ENCODE results near the gene ATP10D. TPM values are rescaled to one million over a fixed set of nuclear protein-coding genes. Genes with fewer than 3 reads are reported as not detected.
"Not testable (repeated sequence)": the region's sequence is repeated elsewhere in the genome, so short reads cannot be mapped to it uniquely, and the experiment has no call there.

The ATP10D gene
- total and polyA plus RNA-seq, 2 donors (not counting 1 experiment from before 2014, with no cell fraction given): 16.1 to 36.2 TPM

- DNase-seq (no peak), ATAC-seq (ENCODE audit: low read depth) (no peak)
- Histone ChIP-seq H3K9ac (ENCODE audit: low read length) (no peak overlapping the region), H3K4me1 (ENCODE audit: control insufficient read depth in 2 of 2, insufficient read depth in 2 of 2, low read length in 2 of 2) (no peaks in the 10 kb centered on the region), H3K27ac (ENCODE audit: low read length in 2 of 2) (no peak overlapping the region), H3K27me3 (replicated peaks in 1 of 4; ENCODE audit: control extremely low read depth in 1 of 4, control insufficient read depth in 3 of 4, insufficient read depth in 4 of 4, low read length in 3 of 4) (no peaks in the 10 kb centered on the region), H3K4me2 (replicated peaks; ENCODE audit: low read depth, low read length, poor library complexity, severe bottlenecking) (no peak overlapping the region), H3K4me3 (ENCODE audit: control extremely low read depth in 1 of 5, extremely low read depth in 1 of 5, insufficient read depth in 1 of 5, low read depth in 2 of 5, low read length in 4 of 5) (no peak overlapping the region), H3K9me3 (ENCODE audit: control extremely low read depth in 1 of 3, control insufficient read depth in 2 of 3, insufficient read depth in 1 of 3, low read length in 2 of 3) (no peaks in the 10 kb centered on the region), H2AFZ (ENCODE audit: insufficient read depth, low read depth, low read length, poor library complexity, severe bottlenecking) (no peak overlapping the region), H3K36me3 (replicated peaks in 1 of 2; ENCODE audit: control extremely low read depth in 1 of 2, control insufficient read depth in 1 of 2, extremely low read depth in 1 of 2, insufficient read depth in 2 of 2, low read length in 1 of 2) (peaks cover 8 to 39% of the 10 kb centered on the region in 2 experiments), H4K20me1 (ENCODE audit: control insufficient read depth, insufficient read depth, low read length, poor library complexity, severe bottlenecking) (no peaks in the 10 kb centered on the region), H3K79me2 (ENCODE audit: control insufficient read depth, insufficient read depth, low read length) (no peaks in the 10 kb centered on the region)
- Mint-ChIP-seq H3K4me1 (no peaks in the 10 kb centered on the region), H3K27me3 (no peaks in the 10 kb centered on the region), H3K4me3 (no peak overlapping the region), H3K27ac (peak overlapping the region; percentile 4), H3K9me3 (ENCODE audit: insufficient read depth) (no peaks in the 10 kb centered on the region)
- TF ChIP-seq EZH2 (IDR thresholded peaks at IDR 0.05; ENCODE audit: borderline replicate concordance, insufficient read depth, low read depth, low read length, poor library complexity, severe bottlenecking): no peak
- TF ChIP-seq CTCF (IDR thresholded peaks at IDR 0.05): no peak
- POLR2A ChIA-PET: no interaction called here
- CTCF ChIA-PET: interaction anchor here (0.8 kb wide), 1 partner anchor 15 kb away, joined by 3 read pairs; no protein-coding TSS in a partner anchor
- no CpG with 5 or more reads among the region's 2 CpGs for WGBS (ENCODE audit: insufficient coverage)
- intact Hi-C loops (cut with micrococcal nuclease): loop anchor here (5.0 kb wide), 1 partner anchor 36 kb away; no protein-coding TSS in a partner anchor
Observed at GRCh38 chr4:47553329-47554125, 68.5 kb downstream of the ATP10D start.

GRCh38 chr4:47555920-47556319, 70.8 kb downstream of the ATP10D start:
- CTCF ChIA-PET; H3K9ac ChIP-seq (ENCODE audit: low read length); H3K27ac ChIP-seq (ENCODE audit: low read length in 2 of 2); H3K27ac Mint-ChIP-seq; ATAC-seq (ENCODE audit: low read depth); H3K4me2 ChIP-seq (replicated peaks; ENCODE audit: low read depth, low read length, poor library complexity, severe bottlenecking); DNase-seq; intact Hi-C loops (cut with micrococcal nuclease); POLR2A ChIA-PET; H3K4me1 ChIP-seq (ENCODE audit: control insufficient read depth in 2 of 2, insufficient read depth in 2 of 2, low read length in 2 of 2); H3K27me3 ChIP-seq (replicated peaks in 1 of 4; ENCODE audit: control extremely low read depth in 1 of 4, control insufficient read depth in 3 of 4, insufficient read depth in 4 of 4, low read length in 3 of 4); H3K9me3 Mint-ChIP-seq (ENCODE audit: insufficient read depth); H4K20me1 ChIP-seq (ENCODE audit: control insufficient read depth, insufficient read depth, low read length, poor library complexity, severe bottlenecking); H3K4me3 ChIP-seq (ENCODE audit: control extremely low read depth in 1 of 5, extremely low read depth in 1 of 5, insufficient read depth in 1 of 5, low read depth in 2 of 5, low read length in 4 of 5); H3K27me3 Mint-ChIP-seq; H3K79me2 ChIP-seq (ENCODE audit: control insufficient read depth, insufficient read depth, low read length); H3K9me3 ChIP-seq (ENCODE audit: control extremely low read depth in 1 of 3, control insufficient read depth in 2 of 3, insufficient read depth in 1 of 3, low read length in 2 of 3); H2AFZ ChIP-seq (ENCODE audit: insufficient read depth, low read depth, low read length, poor library complexity, severe bottlenecking); H3K4me1 Mint-ChIP-seq; H3K4me3 Mint-ChIP-seq: not testable (repeated sequence)
- peaks cover 8 to 27% of the 10 kb centered on the region in 2 experiments for H3K36me3 ChIP-seq (replicated peaks in 1 of 2; ENCODE audit: control extremely low read depth in 1 of 2, control insufficient read depth in 1 of 2, extremely low read depth in 1 of 2, insufficient read depth in 2 of 2, low read length in 1 of 2)
- WGBS (ENCODE audit: insufficient coverage): 100% methylated on average over 2 of the region's 3 CpGs
